ENCODE measurements around the gene TCFL5. TPM values are rescaled to one million over a fixed set of nuclear protein-coding genes. Genes with fewer than 3 reads are reported as not detected.
A peak's percentile ranks its signal among the peaks of the same experiment; 100 is the strongest.

The TCFL5 gene
- total RNA-seq, 1 donor from 2014 or later, result 11.0 TPM

GRCh38 chr20:62804021-62804626, 57.5 kb downstream of the TCFL5 start:
- no peaks in the 10 kb centered on the region for H3K27me3 Mint-ChIP-seq (ENCODE audit: low read depth, unreplicated experiment)
- FAIRE-seq (no peak), DNase-seq (ENCODE audit: low read depth) (no peak)
- TF ChIP-seq EZH2 (IDR thresholded peaks at IDR 0.05; ENCODE audit: insufficient read depth, low read length) (no peak), CTCF (IDR thresholded peaks at IDR 0.05; ENCODE audit: insufficient read depth, low read depth, low read length) (no peak)
- peak overlapping the region; percentile 88 for H3K4me3 Mint-ChIP-seq (ENCODE audit: unreplicated experiment)
- H3K36me3 ChIP-seq (ENCODE audit: insufficient read depth, low read length), result peaks cover 8% of the 10 kb centered on the region
- peaks cover 29% of the 10 kb centered on the region for H3K79me2 ChIP-seq (ENCODE audit: insufficient read depth, low read length)
- peak overlapping the region; percentile 69 for H3K27ac Mint-ChIP-seq (ENCODE audit: unreplicated experiment)
- peaks cover 16% of the 10 kb centered on the region for H3K36me3 Mint-ChIP-seq (ENCODE audit: low read depth, unreplicated experiment)
- no peaks in the 10 kb centered on the region for H3K9me3 ChIP-seq (ENCODE audit: insufficient read depth, low read depth, low read length)
- no peaks in the 10 kb centered on the region for H3K27me3 ChIP-seq (ENCODE audit: insufficient read depth, low read length)
- H3K4me3 ChIP-seq (ENCODE audit: insufficient read depth, low read depth, low read length), result peak overlapping the region; percentile 48
- H3K4me1 Mint-ChIP-seq (ENCODE audit: low read depth, unreplicated experiment), result peaks cover 10% of the 10 kb centered on the region
- H3K9me3 Mint-ChIP-seq (ENCODE audit: unreplicated experiment), result no peaks in the 10 kb centered on the region
- peaks cover 47% of the 10 kb centered on the region for H4K20me1 ChIP-seq (ENCODE audit: insufficient read depth, low read length)
- H3K27ac ChIP-seq (ENCODE audit: low read depth, low read length), result no peak overlapping the region
- peak overlapping the region; percentile 47 for H2AFZ ChIP-seq (ENCODE audit: low read depth, low read length)
- peak overlapping the region; percentile 96 for H3K4me2 ChIP-seq (ENCODE audit: low read length)
- H3K4me1 ChIP-seq (ENCODE audit: insufficient read depth, low read length), result peaks cover 13% of the 10 kb centered on the region
- peak overlapping the region; percentile 60 for H3K9ac ChIP-seq (ENCODE audit: low read length)

GRCh38 chr20:62802026-62802712, 59.5 kb downstream of the TCFL5 start:
- no peak for FAIRE-seq
- H3K79me2 ChIP-seq (ENCODE audit: insufficient read depth, low read length), result peaks cover 28% of the 10 kb centered on the region
- no peaks in the 10 kb centered on the region for H3K9me3 Mint-ChIP-seq (ENCODE audit: unreplicated experiment)

More at GRCh38 chr20:62802026-62802712, 59.5 kb downstream of the TCFL5 start:
- peaks cover 14% of the 10 kb centered on the region for H3K4me1 Mint-ChIP-seq (ENCODE audit: low read depth, unreplicated experiment)
- peaks cover 23% of the 10 kb centered on the region for H3K36me3 Mint-ChIP-seq (ENCODE audit: low read depth, unreplicated experiment)
- Histone ChIP-seq H3K27me3 (ENCODE audit: insufficient read depth, low read length) (no peaks in the 10 kb centered on the region), H3K4me1 (ENCODE audit: insufficient read depth, low read length) (peaks cover 19% of the 10 kb centered on the region), H2AFZ (ENCODE audit: low read depth, low read length) (no peak overlapping the region), H3K4me2 (ENCODE audit: low read length) (no peak overlapping the region), H3K27ac (ENCODE audit: low read depth, low read length) (no peak overlapping the region), H3K4me3 (ENCODE audit: insufficient read depth, low read depth, low read length) (no peak overlapping the region), H3K9ac (ENCODE audit: low read length) (no peak overlapping the region), H3K9me3 (ENCODE audit: insufficient read depth, low read depth, low read length) (no peaks in the 10 kb centered on the region), H3K36me3 (ENCODE audit: insufficient read depth, low read length) (peaks cover 7% of the 10 kb centered on the region), H4K20me1 (ENCODE audit: insufficient read depth, low read length) (peaks cover 50% of the 10 kb centered on the region)
- no peak overlapping the region for H3K4me3 Mint-ChIP-seq (ENCODE audit: unreplicated experiment)
- H3K27ac Mint-ChIP-seq (ENCODE audit: unreplicated experiment), result no peak overlapping the region
- TF ChIP-seq CTCF (IDR thresholded peaks at IDR 0.05; ENCODE audit: insufficient read depth, low read depth, low read length), result no peak
- TF ChIP-seq EZH2 (IDR thresholded peaks at IDR 0.05; ENCODE audit: insufficient read depth, low read length), result no peak
- no peaks in the 10 kb centered on the region for H3K27me3 Mint-ChIP-seq (ENCODE audit: low read depth, unreplicated experiment)
- no peak for DNase-seq (ENCODE audit: low read depth)
